Right kidney (tissue), 9 donors: ENCODE results near the gene NECTIN1.

ENCODE experiments used
- DNase-seq: peaks from one replicate; pipeline ENCODE4 v3.0.0-alpha.2; 2016
- long read RNA-seq, 8 donors: transcript quantifications; one replicate each; lab custom pipeline, GENCODE V29; 2026

NECTIN1 gene, protein sequence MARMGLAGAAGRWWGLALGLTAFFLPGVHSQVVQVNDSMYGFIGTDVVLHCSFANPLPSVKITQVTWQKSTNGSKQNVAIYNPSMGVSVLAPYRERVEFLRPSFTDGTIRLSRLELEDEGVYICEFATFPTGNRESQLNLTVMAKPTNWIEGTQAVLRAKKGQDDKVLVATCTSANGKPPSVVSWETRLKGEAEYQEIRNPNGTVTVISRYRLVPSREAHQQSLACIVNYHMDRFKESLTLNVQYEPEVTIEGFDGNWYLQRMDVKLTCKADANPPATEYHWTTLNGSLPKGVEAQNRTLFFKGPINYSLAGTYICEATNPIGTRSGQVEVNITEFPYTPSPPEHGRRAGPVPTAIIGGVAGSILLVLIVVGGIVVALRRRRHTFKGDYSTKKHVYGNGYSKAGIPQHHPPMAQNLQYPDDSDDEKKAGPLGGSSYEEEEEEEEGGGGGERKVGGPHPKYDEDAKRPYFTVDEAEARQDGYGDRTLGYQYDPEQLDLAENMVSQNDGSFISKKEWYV
- long read RNA-seq, donor 1, full-length matches to known transcripts = 7 of 7 reads
- long read RNA-seq, donor 1, partial matches to known transcripts = 0 of 7 reads
- long read RNA-seq, donor 1, other reads (novel, unspliced or antisense) = 0 of 7 reads
- long read RNA-seq, donor 2, full-length matches to known transcripts = 2 of 2 reads
- long read RNA-seq, donor 2, partial matches to known transcripts = 0 of 2 reads
- long read RNA-seq, donor 2, other reads (novel, unspliced or antisense) = 0 of 2 reads
- long read RNA-seq, donor 3, full-length matches to known transcripts = 3 of 3 reads
- long read RNA-seq, donor 3, partial matches to known transcripts = 0 of 3 reads
- long read RNA-seq, donor 3, other reads (novel, unspliced or antisense) = 0 of 3 reads
- long read RNA-seq, donor 4, full-length matches to known transcripts = 6 of 13 reads
- long read RNA-seq, donor 4, partial matches to known transcripts = 7 of 13 reads
- long read RNA-seq, donor 4, other reads (novel, unspliced or antisense) = 0 of 13 reads
- long read RNA-seq, donor 5, full-length matches to known transcripts = 6 of 6 reads
- long read RNA-seq, donor 5, partial matches to known transcripts = 0 of 6 reads
- long read RNA-seq, donor 5, other reads (novel, unspliced or antisense) = 0 of 6 reads
- long read RNA-seq, donor 6, full-length matches to known transcripts = 7 of 14 reads
- long read RNA-seq, donor 6, partial matches to known transcripts = 7 of 14 reads
- long read RNA-seq, donor 6, other reads (novel, unspliced or antisense) = 0 of 14 reads
- long read RNA-seq, donor 7, full-length matches to known transcripts = 7 of 28 reads
- long read RNA-seq, donor 7, partial matches to known transcripts = 21 of 28 reads
- long read RNA-seq, donor 7, other reads (novel, unspliced or antisense) = 0 of 28 reads
- long read RNA-seq, donor 8, full-length matches to known transcripts = 4 of 4 reads
- long read RNA-seq, donor 8, partial matches to known transcripts = 0 of 4 reads
- long read RNA-seq, donor 8, other reads (novel, unspliced or antisense) = 0 of 4 reads

DNA sequence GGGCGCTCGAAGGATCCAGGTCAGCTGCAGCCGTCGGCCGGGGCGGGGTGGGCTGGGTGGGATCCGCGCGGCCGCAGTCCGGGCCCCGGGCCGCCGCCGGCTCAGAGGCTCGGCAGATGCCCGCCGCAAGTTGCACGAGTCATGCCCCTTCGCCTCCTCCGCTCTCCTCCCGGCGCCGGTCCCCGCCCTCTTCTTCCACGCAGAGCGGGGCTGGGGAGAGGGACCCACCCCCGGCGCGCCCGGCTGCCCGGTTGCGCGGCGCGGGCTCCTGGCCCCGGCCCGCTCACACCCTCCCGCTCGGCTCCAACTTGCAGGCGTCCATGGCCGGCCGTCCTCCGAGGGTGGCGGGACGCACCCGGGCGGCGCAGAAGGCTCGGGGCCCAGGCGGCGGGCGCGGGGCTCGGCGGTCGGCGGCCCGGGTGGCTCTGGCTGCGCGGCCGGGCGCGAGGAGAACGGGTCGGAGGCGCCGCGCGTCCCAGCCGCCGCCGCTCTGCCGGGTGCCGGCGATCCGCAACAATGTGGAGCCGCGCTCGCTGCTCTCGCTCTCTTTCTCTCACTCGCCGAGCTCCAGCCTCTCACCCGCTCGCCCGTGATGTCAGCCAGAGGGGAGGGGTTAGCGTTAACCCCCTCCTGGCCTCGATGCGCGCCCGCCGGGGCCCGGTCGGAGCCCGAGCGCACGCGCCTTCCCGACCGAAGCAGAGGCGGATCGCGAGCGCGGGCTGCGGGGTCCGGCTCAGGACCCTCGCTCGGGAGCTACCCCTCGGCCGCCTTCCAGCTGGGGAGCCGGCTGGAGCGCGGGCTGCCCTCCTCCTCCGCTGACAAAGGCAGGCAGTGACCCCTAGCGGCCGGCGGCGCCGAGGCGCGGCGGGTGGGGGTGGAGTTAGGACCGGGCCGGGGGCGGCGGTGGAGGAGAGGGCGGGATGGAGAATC lies at the start of gene NECTIN1:
Gene NECTIN1, minus strand, starts transcription at position 550 of the 930 bp plus-strand sequence. CDS start 647 bp downstream, outside the sequence.
- DNase-seq = peak; percentile 98

- DNase-seq = no peak
Observed at GRCh38 chr11:119778391-119779194, 49.6 kb upstream of the NECTIN1 start.

DNA sequence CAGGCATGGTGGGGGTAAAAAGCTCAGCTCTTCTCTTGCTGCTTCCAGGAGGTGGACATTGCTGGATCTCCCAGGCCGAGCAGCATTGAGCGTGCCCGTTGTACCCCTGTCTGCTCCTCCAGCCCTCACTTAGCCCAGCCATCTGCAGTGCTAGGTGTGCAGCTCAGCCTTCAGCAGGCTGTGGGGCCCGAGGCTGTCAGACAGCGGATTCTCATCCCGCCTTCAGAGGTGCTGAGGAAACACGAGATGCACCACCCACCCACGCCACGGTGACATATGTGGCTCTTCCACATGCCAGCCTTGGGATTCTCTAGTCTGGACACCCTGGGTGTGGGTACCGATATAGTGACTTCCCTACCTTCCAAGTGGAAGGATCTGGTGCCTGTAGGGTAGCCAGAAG lies 48.9 kb upstream of the NECTIN1 start:
- DNase-seq = no peak

GRCh38 chr11:119776651-119777050 lies 47.7 kb upstream of the NECTIN1 start:
- DNase-seq = no peak

GRCh38 chr11:119776031-119776636 lies 47.1 kb upstream of the NECTIN1 start:
- DNase-seq = no peak

GRCh38 chr11:119774172-119774763 lies 45.3 kb upstream of the NECTIN1 start:
- peak; percentile 26 for DNase-seq

GRCh38 chr11:119772641-119773415 lies 43.8 kb upstream of the NECTIN1 start:
- DNase-seq = no peak

DNA sequence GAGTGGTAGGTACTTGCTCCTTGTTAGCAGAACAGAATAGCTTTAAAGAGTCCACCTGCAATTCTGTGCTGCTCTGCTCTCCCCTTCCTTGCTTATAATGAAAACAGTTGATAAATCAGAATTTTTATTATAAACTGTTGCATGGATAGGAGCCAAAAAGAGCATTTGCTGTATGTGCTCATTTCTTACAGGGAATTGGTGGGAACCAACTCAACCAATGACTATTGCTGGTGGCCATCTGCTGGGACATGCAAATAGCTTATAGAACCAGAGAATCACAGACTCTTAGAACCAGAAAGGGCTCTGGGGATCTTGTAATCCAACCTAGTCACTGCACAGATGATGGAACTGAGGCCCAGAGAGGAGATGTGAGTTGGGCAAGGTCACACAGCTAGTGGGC lies 43.1 kb upstream of the NECTIN1 start:
- DNase-seq = no peak

DNA sequence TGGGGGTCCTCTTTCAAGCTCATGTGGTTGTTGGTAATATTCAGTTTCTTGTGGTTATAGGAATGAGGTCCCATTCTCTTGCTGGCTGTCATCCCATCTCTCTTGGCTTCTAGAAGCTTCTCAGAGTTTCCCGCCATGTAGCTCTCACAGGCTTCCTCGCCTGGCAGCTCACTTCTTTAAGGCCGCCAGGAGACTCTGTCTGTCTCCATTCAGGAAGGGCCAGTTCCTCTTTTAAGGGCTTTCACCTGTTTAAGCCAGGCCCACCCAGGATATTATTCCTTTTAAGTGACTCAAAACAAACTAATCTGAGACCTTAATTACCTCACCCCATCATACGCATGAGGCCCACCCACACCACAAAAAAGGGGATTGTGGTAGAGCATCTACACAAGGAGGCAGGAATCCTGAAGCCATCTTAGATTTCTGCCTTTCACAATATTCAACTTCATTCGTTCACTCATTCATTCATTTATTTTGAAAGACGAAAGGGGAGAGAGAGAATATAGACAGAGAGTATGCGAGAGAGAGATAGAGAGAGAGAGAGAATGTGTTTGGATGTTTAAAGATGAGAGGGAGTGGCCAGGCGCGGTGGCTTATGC lies 42.3 kb upstream of the NECTIN1 start:
- DNase-seq = no peak

GRCh38 chr11:119765628-119766027 lies 36.6 kb upstream of the NECTIN1 start:
- no peak for DNase-seq

DNA sequence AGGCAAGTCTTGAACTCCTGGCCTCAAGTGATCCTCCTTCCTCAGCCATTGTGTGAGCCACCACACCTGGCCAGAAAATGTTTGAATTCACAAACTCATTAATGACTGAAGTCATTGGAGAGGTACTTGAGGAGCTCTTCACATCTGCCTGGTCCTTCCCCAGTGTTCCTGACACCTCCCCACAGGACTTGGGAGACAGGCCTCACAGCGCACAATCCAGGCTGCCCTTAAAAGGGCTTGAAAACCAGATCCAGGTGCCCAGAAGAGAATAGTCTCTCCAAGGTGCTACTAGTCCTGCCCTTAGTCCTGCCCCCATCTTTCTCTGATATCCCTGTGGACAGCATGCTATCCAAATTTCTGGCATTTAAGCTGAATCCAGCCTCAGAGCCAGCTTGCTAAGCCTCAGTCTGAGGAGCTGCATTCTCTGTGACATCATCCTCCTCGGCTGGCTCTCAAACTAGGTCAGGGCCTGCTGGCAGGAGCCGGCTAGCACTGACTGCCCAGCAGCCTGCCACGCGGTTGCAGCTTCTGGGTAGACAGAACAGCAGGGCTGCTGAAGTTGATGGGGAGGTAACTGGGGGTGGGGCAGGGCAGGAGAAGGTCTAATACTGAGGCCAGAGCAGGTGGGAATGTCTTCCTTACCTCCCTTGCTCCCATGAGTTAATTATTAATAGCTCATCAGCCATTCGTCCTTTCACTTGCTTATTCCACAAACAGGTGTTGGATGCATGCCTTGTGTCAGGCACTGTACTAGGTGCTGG lies 35.3 kb upstream of the NECTIN1 start:
- DNase-seq = no peak

DNA sequence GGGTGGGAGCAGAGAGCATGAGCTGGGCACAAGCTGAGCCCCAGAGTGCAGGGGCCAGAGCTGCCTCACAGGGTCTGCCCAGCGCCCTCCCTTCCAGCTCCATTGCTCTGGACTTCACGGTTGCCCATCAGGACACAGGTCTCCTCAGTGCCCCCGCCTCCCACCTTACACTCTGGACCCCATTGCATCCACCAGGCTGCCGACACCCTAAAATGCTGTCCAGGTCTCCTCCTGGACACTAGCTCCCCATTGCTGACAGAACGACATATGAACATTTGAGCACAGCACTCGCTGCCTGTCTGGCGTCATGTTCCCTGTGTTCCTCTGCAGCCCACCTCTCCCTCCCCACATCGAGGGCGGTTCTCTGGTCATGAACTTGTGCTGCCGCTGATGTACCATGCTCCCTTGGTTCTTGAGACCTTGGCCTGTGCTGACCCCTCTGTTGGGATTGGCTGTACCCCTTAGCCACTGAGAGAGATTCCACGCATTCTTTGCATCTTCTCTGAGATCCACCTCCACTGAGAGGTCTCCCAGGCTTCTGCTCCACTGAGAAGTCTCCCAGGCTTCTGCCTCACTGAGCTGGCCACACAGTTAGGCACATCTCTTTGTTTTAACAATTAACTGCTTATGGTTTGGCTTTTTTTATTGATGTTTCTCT lies 34.2 kb upstream of the NECTIN1 start:
- DNase-seq = no peak

- DNase-seq = no peak
Observed at GRCh38 chr11:119759747-119760412, 30.9 kb upstream of the NECTIN1 start.

GRCh38 chr11:119759324-119759723 lies 30.3 kb upstream of the NECTIN1 start:
- DNase-seq = no peak

- DNase-seq = no peak
Observed at GRCh38 chr11:119758291-119758690, 29.3 kb upstream of the NECTIN1 start.

GRCh38 chr11:119757378-119757777 lies 28.4 kb upstream of the NECTIN1 start:
- DNase-seq = no peak
